Dedifferentiated amniotic fluid mesenchymal stem cell (primary cell): ENCODE results near the gene VPS39.

Experiments
- DNase-seq: peaks from one replicate; pipeline ENCODE4 v3.0.0-alpha.2; 2016; ENCODE audit errors: extremely low spot score

The VPS39 gene

DNA sequence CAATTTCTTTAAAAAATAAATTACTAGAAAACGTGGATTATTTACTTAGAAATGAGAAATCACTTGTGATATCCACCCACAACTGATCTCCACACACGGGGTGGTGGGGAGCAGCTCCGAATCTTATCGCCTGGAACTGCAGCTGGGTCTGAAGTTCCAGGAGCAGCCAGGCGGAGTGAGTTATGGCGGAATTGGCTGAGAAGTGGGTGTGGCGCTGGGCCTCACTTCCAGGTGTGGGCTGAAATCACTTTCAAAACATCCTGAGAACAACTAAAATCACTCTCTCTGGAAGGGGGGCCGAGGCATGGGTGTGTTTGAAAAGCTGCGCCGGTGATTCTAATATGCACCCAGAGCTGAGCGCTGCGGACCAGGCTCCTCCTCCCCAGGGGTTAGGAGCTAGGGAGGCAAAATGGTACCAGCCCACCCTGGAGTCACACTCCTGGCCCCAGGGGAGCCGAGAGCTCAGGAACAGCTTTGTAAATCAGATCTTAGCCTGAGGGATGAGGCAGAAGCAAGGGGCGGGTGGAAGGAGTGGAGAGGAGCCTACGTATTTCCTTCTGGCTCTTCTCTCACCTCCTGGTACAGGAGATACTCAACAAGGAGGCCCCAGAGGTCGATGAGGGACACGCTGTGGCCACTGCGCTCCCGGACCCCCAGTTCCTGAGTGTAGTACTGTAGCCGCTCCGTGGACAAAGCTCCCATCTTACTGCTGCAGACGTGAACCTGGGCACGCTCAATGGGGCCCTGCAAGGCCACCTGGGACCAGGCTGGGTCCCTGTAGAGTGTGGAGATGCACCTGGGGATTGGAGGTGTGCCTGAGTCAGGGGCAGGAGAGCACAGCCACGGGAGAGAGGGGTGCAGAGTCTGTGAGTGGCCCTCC is 61.3 kb downstream of the VPS39 start:
- DNase-seq: no peak

DNA sequence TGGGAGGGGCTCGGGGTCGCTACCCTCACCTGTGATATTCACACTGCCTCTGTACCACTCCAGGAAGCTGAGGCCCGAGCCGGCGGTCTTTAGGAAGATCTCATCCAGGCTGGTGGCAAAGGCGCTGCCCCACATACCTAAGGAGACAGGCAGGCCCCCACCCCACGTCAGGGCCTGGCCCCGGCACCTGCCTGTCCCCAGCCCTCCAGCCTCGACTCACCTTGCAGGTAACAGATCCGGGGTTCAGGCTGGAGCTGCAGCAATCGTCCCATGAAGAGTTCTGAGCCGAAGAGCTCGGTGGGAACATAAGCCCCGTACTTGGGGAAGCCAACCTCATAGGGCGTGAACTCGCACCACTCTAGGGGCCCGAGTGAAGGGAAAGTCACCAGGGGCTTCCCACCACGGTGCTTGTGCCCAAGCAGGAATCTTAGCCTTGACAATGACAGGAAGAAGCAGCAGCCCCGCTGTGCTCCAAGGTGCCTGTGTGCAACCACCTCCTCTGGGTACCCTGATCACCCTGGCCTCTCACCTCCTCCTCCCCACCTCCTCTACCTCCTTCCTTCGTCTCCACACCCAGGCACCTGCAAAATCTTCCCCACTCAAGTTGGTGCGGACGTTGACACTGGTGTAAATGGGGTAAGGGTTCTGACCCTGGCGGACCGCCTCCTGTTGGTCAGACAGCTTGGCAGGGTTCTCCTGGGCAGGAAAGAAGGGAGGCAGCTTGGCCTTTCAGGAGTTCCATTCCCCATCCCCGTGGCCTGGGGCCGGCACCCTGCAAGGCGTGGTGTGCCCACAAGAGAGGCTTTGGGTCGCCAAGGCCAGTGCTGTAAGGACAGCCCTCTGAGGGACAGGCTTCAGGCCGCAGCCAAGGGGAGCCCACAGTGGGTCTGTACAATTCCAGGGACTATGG is 62.3 kb downstream of the VPS39 start:
- DNase-seq: no peak

DNA sequence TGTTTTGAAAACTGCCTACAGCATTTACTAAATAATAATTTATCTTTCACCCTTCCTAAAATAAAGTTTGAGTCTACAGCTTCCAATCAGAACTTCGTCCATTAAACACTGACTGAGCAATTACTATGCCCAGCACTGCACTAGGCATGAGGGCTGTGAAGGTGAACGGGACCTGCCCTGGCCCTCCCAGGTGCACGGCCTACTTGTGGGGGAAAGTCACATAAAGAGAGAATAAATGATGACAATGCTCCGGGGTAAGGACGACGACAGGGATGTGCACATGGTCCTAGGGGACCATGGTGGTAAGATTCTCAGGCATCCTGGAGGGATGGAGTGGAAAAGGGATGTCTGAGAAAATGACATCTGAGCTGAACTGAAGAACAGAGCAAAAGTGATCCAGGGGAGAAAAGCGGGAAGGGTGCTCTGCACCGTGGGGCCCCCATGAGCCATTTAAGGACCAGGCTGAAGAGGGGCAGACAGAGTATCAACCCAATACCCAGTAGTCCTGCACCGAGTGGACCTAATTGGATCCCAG is 63.2 kb downstream of the VPS39 start:
- no peak for DNase-seq

DNA sequence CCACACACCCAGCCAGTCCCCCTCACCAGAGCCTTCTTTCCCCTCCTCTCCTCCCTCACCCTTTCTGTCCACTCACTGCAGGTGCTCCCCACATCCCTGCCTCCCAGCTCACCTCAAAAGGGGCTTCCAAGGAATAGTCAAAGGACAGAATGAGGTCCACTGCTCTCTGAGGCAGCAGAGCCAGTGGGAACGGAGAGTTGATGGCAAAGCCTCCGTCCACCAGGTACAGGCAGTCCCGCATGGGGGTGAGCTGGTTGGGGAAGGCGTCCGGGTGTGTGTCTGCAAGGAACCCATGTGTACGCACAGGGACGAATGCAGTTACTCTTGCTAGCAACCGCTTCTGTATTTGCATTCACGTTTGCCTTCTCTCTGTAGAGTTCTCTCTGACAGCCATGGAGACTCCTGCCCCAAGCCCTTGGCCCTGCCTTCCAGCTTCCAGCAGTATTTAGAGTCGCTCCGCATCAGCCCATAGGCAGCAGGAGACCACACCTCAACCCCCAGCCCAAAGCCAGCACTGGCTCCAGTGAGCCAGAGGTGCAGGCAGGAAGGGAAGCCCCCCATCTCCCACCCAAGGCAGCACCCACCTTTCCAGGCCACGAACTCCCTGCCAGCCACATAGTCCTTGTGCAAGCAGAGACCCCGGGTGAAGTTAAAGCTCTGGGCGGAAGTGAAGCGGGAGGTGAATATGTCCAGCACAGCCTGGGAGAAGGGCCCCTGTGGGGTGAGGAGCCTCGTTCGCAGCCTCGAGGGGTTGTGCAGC is 64.1 kb downstream of the VPS39 start:
- no peak for DNase-seq

DNA sequence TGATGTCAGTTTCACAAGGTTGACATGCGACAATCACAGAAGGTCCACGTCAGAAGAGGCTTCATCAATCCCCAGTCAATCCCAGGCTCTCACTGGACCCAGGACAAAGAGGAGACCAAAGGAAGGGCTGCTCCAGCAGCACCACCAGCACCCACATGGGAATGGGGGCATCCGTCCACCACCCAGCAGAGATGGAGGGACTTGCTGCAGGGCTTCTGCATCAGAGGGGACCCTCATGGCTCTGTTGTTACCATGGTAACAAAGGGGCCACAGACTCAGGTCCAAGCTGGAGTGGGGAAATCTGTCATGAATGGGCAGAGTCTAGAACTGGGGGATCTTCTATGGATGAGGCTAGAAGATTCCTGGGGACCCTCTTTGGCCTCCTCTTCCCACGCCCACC is 64.7 kb downstream of the VPS39 start:
- no peak for DNase-seq

DNA sequence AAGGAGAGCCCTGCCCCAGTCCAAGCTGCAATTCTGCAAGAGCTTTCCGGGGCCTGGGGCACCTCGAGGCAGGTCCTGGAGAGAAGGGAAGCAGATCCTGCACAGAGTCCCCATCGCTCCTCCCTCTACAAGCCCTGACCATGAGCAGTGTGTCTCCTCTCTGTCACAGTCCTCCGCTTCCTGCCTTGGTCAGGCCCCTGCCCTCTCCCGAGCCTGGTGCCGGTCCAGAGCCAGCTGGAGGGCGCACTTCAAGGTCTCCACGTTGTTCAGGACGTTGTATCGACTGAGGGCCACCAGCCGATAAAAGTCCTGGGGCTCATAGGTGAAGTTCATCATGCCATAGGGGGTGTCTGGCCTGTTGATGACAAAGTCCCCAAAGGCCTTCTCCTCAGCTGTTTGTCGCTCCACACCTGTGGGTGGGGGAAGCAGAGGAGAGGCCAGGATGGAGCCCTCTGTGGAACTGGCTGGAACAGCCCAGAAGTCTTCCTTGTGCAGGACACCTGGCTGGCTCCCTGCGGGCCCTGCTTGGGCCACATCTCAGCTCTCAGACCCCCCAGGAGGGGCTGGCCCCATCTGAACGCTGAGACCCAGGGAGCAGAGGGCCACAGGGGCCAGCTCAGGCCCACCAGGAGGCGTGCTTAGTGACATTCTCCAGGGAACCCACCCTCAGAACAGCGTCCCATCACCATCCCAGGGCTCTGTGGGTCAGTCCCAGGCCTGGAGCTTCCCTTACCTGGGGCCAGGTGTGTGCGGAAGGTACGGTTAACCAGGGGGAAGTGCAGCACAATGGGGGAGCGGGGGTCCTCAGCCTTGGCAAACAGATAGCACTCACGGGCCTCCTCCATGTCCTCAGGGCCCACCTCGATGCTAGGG is 66.1 kb downstream of the VPS39 start:
- DNase-seq: no peak

DNA sequence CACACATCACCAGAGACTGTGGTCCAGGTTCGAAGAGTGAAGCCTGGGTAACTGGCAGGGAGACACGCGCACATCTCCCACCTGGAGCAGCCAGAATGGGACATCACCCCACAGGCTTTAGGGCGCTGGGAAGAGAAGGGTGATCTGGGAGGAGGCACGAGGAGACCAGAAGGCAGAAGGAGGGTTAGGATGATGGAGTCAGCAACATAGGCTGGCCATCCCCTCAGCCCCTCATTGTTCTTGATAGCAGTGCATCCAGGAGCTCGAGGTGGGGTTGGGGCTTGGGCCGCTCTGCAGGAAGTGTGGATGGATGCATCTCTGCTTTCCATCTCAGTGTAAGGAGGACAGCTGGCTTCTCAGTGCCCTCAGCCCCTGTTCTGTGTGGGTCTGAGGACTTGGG is 66.9 kb downstream of the VPS39 start:
- no peak for DNase-seq

DNA sequence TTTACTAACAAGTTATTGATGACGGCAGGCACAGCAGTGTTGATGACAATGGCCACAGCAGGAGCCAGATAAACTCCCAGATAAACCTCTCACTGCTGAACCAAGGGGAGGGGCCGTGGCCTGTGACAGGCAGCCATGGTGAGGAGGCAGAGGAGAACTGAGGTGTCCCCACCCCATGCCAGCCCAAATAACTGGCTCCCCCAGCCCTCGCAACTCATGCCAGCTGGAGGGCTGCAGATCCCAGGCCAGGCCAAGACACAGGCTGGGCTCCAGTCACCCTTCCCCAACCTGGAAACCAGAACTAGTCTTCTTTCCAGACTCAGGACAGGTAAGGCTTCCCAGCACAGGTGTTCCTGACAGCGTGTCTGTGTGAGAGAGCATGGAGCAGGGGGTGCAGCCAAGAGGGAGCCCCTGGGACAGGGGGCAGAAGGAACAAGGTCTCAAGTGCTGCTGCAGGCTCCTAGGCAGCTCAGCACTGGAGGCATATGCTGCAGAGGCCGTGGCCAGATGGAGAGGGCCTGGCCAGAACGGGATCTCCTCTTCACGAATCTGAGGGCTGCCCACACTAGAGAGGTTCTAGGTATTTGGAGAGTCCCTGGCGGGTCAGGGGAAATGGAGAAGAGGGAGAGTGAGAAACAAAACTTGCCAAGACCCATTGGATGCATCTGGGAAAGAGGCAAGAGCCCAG is 67.6 kb downstream of the VPS39 start:
- DNase-seq: no peak

DNA sequence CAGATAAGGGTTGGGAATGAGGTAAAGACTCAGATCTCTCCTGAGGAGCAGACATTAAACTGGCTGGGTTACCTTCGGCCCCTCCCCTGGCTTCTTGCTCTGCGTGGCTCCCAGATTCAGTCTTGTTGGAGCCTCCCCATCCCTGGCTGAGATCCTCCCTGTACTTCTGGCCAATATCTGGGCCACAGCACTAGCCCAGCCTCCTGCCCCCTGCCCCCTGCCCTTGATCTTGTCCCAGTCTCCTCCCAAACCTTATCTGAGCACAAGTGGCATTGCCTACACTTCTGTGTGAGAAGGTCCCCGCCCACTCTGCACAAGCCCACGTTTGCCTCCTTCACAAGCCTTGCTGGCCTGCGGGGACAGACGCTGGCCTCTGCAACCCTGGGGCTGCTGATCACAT is 68.5 kb downstream of the VPS39 start:
- no peak for DNase-seq

DNA sequence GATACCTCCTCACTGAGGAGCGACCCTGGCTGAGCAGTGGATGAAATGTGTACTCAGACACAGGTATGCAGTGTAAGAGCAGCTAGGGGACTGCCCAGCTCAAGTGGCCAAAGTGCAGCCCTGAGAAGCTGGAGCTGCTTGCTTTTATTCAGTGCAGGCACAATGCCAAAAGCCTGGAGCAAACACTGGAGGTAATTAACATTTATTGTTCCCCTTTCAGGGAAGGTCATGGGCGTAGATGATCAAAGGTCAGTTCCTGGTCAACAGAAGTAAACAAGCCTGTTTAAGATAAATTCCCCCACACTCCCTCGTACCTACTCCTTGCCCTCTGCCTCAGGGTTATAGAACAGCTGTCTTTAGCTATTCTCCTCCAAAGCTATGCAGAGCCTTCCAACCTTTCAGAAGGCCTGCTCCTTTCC is 69.1 kb downstream of the VPS39 start:
- DNase-seq: no peak

DNA sequence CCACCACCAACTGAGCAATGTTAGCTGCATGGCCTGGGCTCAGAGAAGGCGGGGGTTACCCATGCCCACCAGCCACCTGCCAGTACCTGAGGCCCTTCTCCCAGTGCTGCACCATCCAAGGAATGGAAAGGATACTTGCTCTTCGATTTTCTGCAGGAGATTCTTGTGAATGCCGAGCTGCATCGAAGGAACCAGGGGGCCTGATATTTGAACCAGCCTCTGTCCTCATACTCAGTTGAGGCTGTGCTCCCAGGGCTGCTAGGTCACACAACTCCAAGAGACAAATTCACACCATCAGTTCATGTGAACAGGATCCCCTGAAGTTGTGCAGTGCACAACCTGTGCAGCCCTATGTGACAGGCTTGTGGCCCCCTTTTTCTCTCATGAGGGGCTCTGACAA is 69.7 kb downstream of the VPS39 start:
- no peak for DNase-seq

DNA sequence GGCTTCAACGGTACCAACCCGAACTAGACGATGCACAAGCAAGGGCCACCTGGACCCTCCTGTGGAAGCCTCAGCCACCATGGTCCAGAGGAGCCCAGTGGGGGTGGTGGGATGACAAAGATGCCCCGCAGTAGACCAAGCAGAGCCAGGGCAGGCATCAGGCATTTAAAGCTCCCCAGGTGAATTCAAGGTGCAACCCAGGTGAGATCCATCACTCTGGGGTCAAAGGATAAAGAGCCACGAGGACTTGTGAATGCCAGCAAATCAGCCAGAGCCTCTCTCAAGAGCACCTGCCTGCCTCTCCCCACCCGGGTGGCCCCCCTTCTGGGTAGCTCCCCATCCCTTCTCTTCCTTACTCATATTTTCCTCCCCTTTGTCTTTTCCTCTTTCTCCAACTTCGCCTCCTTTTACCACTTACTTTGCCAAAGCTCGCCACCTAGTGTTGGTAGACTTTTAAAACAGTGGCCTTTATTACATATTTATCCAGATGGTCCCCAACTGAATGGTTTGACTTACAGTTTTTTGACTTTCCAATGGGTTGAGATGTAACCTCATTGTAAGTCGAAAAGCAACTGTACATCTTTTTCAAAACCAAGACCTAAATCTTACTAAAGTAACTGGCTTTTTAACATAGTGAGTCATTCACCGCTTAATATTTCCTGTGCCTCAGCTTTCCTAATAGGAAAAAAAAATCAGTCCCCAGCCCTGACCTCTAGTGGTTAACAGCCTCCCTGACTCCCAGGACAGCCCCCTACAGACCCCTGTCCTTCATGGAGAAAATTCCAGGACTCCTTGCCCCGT is 70.4 kb downstream of the VPS39 start:
- DNase-seq: peak; percentile 75

DNA sequence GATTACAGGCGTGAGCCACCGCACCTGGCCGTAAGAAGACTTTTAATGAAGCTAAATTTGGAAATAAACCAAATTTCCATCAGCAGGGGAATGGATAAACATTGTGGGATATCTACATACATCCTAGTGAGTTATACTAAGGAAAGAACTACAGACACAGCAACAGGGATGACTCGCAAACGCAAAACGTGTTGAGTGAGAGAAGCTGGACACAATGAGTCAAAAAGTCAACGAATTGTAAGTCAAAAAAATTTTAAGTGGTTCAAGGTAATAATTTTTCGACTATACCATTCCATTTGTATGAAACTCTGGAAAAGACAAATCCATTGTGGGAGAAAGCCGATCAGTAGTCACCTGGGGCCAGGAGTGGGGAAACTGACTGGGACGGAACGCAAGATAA is 71.6 kb downstream of the VPS39 start:
- DNase-seq: no peak

DNA sequence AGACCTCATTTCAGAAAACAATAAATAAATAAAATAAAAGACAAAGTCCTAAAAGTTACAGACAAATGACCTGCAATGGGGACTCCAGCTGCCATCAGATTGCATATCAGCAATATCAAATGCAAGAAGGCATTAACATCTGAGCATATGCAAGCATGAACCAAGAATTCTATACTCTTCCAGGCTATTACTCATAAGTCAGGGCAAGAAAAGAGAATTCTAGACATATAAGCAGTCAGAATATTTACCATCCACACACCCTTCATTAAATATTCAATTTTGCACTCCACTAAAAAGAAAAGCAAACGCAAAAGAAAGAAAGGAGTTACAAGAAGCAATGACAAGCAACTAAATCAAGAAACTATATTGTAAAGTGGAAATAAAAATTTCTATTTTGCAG is 72.8 kb downstream of the VPS39 start:
- DNase-seq: no peak

DNA sequence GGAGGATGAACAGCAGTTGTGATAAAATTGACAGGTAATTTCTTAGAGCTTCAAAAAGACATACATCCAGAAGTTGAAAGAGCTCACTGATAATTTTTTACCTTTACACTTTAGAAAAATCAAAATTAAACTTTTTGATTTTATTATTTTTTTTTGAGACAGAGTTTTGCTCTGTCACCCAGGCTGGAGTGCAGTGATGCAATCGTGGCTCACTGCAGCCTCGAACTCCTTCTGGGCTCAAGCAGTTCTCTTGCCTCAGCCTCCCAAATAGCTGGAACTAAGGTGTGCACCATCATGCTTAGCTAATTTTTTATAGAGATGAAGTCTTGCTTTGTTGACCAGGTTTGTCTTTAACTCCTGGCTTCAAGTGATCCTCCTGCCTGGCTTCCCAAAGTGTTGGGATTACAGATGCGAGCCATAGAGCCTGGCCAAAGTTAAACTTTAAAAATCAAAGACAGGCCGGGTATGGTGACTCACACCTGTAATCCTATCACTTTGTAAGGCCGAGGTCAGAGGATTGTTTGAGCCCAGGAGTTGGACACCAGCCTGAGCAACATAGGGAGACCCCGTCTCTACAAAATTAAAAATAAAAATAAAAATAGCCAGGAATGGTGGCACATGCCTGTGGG is 73.4 kb downstream of the VPS39 start:
- DNase-seq: no peak

DNA sequence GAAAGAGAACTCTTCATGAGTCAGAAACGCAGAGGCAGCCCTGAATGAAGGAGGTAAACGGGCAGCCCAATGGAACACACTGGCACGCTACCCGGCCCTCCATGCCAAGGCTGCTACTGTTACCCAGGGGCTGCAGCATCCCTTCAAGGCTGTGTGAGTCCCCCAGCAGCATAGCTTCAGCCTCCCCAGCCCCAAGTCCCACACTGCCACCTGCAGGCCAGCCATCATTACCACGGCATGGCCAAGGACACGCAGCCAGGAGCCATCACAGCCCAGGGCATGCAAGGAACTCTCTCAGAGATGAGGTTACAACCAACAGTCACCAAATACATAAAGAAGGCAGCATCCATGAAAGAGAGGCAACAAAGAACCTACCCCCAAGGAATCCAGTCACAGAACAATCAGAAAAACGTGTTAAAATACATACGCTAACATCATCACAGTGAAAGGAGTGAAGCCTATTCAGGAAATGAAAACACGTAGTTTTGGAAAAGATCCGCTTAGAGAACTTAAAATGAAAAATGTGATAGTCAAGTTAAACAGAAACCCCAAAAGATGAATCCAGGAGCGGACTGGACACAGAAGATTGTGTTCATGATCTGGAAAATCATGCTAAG is 74.1 kb downstream of the VPS39 start:
- no peak for DNase-seq

DNA sequence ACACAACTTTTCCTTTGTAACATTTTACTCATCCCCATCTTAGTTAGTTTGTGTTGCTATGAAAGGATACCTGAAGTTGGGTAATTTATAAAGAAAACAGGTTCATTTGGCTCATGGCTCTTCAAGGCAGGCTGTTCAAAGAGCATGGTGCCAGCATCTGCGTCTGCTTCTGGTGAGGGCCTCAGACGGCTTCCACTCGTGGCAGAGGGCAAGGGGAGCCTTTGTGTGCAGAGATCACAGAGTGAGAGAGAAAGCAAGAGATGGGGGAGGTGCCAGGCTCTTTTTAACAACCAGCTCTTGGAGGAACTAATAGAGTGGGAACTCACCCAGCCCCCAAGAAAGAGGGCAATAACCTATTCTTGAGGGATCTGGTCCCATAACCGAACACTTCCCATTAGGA is 74.7 kb downstream of the VPS39 start:
- no peak for DNase-seq
